Stimulated activated CD4-positive, alpha-beta T cell treated with anti-CD3 and anti-CD28 coated beads, Interleukin-4, amount 100 ng/mL, for 24 hours (primary cell): ENCODE measurements around the gene MFSD2A.
A peak's percentile ranks its signal among the peaks of the same experiment; 100 is the strongest.
"Not testable (repeated sequence)": the region's sequence is repeated elsewhere in the genome, so short reads cannot be mapped to it uniquely, and the experiment has no call there.

Experiments used
- DNase-seq: peaks from one replicate; pipeline ENCODE4 v3.0.0-alpha.2; 2020

The MFSD2A gene

DNA sequence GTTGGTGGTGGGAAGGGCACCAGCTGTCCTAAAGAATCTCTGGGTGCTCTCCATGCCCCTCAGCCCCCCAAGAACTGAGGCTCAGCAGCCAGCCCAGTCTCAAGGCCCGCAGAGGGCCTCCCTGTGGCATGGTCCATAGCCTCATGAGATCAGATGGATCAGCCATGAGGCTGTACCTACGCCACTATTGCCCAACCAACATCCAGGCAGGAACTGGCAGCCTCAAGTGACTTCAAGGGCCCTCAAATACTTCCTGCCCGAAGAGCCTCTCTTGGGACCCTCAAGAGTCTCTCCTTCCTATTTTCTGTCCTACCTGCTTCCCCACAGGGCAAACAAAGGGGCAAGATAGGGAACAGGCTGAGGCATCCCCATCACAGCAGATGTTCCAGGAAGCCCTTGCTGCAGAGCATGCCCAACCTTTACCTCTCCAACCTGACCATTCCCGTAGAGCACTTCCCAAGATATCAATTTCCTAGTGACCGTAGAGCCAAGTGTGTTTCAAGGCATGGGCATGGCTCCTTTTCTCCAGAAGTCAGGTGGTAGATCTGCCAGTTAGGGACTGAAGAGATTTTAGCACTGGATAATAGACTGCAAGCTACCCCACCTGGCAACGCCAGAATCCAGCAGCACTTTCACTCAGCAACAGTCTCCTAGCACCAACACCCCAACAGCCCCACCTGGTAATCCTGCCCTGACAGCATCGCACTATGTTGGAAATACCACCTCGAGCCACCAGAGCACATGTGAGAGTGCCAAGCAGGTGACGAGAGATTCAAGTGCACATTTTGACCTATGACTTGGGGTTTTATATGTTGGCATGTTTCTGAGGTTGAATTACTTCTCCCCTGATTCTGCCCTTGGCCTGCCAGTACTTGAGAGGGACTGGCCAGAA, 13.7 kb upstream of the MFSD2A start:
- no peak for DNase-seq

DNA sequence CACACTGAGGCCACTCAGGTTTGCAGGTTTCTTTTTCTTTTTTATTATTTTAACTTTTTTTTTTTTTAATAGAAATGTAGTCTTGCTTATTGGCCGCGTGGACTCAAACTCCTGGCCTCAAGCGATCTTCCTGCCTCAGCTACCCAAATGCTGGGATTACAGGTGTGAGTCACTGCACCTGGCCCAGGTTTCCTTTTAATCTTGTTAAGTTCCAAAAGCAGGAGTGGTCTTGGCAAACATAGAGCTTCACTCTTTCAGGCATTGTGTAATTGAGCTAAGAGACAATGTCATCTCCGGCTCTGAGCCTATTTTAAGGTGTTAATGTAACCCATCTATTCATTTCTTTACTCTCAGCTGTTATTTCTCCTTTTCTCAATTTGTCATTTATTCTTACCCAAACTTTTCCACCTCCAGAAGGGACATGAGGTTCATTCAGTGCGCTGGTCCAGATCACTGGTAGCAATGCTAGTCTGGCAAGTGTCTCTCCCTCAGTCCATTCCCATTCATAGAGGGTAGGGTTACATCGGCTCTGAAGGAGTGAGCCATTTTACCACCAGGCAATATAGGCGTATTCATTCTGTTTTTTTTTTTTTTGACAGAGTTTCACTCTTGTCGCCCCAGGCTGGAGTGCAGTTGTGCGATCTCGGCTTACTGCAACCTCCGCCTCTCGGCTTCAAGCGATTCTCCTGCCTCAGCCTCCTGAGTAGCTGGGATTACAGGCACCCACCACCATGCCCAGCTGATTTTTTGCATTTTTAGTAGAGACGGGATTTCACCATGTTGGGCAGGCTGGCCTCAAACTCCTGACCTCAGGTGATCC, 11.3 kb upstream of the MFSD2A start:
- no peak for DNase-seq

DNA sequence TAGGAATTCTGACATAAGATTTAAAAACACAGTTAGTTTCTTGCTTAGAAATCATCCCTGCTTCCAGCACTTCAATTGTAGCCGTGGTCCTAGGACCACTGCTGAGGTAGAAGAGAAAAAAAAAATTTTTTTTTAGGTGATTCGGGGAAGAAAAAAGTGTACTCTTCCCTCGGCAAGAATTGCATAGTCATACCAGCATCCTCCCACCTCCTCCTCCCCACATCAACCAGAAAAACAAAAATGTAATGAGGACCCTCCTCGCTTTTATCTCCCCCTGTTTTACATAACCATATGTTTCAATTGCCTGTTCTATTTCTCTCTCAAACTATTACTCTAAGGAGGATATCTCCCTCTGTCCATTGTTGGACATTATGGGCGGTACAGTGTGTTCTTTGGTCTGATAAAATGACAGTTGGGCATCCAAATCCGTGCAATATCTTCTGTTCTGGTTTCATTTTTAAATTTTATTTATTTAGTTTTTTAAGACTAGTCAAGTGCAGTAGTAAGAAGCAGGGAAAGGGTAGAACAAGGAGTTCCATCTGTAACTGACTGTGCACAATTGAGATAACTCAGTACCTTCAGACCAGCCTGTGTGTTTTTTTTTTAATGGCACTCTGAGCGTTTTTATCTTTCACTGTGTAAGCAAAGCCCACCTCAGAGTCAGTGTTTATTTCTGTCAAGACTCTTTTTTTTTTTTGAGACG, 10.4 kb upstream of the MFSD2A start:
- DNase-seq, result no peak

DNA sequence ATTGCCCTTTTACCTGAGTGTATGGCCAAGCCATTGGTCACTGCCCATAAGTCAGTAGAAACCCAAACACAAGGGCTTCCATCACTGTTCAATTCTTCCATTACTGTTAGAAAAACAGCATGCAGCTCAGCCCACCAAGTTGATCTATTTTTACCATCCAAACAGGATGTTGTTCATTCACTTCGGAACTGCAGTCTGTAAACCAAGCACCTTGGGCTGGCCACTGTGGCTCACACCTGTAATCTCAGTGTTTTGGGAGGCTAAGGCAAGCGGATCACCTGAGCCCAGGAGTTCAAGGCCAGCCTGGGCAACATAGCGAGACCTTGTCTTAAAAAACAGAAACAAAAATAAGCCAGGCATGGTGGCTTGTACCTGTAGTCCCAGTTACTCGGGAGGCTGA, 8.7 kb upstream of the MFSD2A start:
- no peak for DNase-seq

DNA sequence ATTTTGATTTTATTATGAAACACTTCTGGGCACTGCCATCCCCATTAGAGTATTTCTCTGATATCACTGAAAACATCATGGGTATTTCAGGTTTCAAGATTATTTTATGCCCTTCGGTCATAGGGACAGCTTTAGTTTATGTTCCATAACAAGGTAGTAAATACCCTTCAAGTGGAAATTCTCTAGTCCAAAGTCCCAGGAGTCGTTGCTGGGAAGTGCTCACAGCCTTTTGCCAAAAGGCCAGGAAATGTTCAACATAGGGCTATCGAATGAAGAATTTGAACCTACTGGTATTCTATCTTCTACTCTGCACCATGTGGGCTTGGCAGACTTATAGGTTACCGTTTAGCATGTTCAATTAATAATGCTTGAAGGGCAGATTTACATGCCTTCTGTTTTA, 7.7 kb upstream of the MFSD2A start:
- DNase-seq, result no peak

DNA sequence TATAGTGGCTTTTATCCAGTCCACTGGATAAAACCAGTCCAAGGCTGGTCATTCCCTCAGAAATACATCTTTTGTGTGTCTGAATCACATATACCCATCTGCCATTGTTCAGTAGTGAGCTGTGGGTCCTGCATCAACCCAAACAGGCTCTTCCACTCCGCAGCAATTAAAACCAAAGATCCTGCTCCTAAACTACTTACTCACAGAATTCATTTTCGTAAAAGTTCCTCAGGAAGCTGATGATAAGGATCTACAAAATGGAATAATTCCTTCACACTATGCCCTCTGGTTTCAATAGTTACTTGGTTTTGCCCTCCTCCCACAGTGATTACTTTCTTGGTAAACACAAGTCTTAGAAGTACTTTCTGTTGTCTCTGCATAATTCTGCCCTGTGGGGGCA, 5.1 kb upstream of the MFSD2A start:
- DNase-seq, result no peak

DNA sequence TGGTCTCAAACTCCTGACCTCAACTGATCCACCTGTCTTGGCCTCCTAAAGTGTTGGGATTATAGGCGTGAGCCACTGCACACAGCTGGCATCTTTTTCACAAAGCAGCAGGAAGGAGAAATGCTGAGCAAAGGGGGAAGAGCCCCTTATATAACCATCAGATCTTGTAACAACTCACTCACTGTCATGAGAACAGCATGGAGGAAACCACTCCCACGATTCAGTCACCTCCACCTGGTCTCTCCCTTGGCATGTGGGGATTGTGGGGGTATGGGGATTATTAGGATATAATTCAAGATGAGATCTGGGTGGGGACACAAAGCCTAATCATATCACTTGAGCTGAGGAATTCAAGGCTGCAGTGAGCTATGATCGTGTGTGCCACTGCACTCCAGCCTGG, 3.0 kb upstream of the MFSD2A start:
- no peak for DNase-seq

DNA sequence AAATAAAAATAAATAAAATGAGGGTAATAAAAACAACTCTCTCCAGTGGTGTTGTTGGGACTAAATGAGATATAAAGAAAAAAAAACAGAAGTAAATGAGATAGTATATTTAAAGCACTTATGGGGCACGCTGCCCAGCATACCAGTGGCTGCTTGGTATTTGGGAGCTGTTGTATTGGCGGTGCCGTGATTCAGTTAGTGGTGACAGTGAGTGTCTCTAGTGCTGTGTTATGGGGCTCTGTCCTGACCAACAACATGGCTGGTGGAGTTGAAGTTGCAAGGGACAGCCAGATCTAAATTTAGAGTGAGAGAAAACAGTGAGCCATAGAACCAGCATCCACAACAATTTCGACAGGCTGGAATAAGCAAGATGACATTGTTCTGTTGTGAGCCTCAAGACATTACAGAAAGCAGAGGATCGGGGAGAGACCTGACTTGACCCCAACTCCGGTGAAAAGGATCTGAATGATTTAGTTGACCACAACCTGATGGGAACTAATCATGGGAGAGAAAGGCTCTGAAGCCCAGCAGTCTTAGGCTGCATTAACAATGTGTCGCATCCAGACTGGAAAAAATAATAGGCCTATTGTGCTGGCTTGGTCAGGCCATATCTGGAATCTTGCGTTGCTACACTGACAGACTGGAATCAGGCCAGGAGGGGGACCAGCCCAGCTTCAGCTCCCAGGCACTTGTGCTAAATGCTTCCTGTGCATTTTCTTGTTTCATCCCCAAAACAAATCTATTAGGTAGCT, 2.4 kb upstream of the MFSD2A start:
- DNase-seq, result no peak

DNA sequence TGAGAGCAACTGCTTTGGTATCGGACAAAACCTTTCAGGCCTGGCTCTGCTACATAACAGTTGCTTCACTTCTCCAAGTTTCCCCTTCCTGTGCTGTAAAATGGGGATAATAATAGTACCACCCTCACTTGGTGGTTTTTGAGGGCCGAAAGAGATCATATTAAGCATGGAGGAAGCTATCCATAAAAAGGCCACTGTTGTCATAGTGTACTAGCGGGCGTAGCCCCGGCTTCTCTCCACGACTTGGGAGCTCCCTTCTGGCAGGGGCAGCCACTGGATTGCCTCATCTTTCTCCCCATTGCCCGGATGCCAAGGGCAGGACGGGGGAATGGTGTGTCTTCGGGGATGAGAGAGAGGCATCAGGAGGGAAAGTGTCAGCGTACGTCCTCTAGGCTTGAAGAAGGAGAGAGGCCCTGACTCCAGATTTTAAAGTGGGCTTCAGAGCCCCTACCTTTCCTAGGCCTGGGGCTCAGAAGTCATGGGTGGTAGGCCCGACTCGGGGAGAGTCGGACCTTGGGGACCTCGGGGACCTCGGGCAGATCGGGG, 548 bp upstream of the MFSD2A start:
- no peak for DNase-seq

DNA sequence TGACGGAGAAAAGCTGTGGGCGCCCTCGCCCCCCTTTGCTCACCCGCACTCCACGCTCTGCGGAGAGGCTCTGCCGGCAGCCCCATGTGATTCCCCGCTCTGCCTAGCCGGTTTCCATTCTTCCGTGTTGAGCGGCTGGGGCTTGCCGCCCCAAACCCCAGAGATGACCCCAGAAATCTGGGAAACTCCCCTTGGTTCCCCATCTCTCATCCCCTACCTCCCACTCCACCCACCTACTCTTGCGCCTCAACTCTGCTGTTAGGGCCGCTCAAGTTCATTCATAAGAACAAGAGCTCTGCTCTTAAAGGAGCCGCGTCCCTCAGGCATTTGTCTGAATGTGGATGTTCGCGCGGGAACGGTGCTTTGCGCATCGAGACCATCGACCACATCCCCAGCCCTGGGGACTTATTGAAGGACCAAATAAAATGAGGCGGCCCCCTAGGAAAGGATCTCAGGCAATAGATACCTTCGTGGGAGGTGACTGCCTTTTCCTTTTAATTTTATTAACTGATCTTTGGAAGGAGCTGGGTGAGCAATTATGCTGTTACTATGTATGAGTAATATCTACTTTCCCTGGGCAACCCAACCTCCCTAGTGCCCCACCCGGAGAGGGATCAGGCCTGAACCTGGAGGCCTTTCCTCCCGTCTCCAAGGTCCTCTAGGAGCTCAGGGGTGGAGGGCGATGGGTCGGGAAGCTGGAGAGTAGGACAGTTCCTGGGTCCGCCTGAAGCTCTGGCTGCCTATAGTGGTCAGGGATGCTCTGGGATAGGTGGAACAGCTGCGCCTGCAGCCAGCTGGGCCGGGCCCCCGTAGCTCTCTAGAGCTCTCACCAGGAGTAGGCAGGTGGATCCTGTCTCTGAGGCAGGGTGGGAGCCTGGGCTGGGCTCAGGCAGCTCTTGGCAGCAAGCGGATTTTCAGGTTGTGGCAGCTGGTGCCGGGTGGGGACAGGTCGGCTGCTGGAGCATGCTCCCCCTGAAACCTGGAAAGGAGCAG, 898 bp downstream of the MFSD2A start:
- DNase-seq, result peak; percentile 65

DNA sequence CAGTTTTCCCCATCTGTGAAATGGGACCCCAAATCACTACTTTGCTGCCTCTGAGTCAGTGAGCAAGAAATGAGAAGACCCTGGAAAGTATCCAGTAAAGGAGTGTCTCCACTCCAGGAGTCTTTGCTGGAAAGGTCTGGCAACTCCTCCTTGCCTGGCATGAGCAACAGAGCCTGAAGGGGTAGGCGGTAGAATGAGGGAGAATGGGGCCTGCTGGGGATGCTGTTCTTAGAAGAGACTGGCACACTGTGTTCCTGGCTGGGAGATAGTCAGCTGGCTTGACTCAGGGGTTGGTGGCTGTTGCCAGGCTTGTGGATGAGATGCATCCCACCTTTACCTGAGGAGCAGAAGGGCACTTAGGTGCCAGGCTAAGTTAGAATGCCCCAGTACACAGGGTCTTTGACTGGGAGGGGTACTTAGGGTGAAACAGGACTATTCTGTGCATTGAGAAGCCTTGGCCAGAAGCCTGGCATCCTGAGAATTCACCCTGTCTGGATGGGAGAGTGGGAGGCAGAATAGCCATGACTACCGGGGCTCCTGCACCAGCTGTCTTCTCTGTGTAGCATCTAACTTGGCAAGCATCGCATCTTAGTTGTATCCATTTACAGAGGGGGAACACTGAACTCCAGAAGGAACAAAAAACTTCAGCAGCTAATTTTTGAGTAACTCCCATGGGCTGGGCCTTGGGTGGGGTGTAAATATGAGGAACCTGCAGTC, 2.5 kb downstream of the MFSD2A start:
- DNase-seq, result no peak

DNA sequence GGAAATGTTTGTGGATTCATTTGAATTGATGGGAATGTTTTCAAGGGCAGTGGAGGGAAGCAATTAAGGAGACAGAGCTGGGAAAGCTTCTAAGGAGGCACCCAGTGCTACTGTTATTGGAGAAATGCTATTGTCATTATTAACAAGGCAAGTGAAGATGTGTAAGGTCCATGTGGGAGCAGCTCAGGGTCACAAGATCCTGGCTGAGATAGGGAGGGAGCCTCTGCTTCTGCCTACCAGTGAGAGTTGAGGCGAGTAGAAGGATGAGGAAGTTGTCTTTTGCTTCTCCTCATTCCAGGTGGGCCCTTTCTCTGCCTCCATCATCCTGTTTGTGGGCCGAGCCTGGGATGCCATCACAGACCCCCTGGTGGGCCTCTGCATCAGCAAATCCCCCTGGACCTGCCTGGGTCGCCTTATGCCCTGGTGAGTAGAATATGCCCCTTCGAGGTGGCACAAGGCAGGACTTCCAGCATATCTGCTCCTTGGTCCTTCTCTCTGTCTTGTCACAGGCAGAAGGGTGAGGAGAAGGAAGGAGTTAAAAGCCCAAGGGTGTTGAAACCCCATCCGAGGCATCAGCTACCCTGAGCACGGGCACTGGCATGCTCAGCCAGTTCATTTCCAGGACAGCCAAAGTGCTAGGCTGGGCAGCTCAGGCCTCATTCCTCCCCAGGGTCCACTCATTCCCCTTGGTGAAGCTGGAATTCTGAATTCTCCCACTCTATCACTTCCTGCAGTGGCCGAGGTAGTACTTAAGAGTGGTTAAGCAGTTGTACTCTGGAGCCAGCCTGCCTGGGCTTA, 3.7 kb downstream of the MFSD2A start:
- no peak for DNase-seq

DNA sequence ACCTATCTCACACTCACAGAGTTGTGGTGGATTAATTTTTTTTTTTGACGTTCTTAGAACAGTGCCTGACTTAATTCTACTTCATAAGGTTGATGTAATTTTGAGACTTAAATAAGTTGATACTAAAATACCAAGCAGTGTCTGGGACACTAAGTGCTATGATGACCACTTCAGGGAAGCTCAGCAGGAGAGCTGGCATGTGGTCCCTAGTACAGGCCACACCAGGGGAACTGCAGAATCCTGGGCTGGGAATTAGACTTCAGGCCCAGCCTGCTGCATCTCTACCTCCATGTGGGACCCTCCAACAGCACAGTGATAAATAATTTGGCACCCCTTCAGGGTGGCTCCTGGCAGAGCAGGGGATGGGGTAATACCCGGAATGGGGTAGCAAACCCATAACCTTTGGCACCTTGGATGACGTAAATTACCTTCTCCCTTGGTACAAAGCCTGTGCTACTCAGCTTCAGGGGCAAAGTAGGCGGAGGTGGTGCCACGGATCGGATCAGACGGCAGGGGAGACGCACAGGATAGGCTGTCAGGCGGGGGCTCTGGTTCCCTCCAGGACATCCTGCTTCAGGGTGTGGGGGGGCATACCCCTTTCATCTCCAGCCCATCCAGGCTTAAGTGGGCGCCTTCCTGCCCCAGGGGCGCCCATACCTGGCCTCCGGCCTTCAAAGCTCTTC, 4.8 kb downstream of the MFSD2A start:
- no peak for DNase-seq

DNA sequence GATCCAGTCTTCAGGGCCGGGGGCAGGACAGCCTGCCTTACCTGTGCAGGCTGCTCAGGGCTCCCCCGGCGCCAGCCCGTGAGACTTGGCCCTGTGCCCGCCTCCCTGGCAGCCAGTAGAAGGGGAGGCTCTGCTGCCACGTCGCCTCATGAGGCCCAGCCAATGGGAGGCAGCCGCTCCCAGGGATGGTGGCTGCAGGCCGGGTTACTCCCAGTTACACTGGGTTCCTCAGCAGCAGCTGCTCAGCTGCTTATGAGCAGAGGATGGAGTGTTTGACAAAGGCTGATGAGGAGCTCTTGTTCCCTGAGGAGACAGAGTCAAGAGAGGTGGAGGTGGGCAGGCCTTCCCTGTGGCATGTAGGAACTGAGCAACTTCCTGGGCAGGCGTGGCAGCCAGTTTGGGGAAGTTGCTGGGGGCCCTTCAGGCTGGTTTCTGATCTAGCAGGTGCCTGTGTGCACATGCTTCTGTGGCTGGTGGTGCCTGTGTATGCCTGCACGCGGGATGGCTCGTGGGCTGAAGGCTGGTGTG, 5.5 kb downstream of the MFSD2A start:
- DNase-seq, result no peak

DNA sequence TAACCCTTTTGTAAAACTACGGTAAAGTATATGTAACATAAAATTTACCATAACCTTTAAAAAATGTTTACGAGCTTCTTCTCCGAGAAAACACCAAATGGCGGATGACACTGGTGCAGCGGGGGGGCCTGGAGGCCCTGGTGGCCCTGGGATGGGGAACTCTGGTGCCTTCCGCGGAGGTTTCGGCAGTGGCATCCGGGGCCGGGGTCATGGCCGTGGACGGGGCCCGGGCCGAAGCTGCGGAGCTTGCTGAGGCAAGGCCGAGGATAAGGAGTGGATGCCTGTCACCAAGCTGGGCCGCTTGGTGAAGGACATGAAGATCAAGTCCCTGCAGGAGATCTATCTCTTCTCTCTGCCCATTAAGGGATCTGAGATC, 7.5 kb downstream of the MFSD2A start:
- DNase-seq, result no peak

DNA sequence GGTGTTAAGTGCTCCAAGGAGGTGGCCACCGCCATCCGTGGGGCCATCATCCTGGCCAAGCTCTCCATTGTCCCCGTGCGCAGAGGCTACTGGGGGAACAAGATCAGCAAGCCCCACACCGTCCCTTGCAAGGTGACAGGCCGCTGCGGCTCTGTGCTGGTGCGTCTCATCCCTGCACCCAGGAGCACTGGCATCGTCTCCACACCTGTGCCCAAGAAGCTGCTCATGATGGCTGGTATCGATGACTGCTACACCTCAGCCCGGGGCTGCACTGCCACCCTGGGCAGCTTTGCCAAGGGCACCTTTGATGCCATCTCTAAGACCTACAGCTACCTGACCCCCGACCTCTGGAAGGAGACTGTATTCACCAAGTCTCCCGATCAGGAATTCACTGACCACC, 8.0 kb downstream of the MFSD2A start:
- not testable (repeated sequence) for DNase-seq

DNA sequence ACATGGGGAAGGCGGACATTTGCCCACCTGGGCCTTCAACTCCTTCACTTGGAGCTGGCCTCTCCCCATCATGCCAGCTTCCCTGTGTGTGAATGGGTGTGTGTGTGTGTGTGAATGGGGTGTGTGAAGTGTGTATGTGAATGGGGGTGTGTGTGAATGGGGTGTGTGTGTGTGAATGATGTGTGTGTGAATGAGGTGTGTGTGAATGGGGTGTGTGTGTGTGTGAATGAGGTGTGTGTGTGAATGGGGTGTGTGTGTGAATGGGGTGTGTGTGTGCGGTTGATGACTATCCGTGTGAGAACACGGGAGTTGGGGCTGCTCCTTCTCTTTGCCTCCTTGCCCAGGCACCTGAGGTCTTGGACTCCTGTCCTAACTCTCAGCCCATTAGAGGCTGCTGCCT, 9.6 kb downstream of the MFSD2A start:
- DNase-seq, result no peak

DNA sequence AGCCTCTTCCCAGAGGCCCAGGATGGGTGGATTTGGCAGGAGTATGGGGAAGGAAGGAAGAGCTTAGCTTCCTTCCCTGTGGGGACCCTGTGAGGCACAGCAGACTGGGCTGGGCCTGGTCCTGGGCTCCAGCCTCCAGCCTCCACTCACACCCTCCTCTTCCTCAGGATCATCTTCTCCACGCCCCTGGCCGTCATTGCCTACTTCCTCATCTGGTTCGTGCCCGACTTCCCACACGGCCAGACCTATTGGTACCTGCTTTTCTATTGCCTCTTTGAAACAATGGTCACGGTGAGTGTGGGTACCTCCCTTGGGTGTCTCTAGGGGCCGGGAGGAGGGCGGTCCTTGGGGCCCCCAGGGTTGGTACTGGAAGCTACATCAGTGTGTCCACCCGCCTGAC, 10.1 kb downstream of the MFSD2A start:
- no peak for DNase-seq

DNA sequence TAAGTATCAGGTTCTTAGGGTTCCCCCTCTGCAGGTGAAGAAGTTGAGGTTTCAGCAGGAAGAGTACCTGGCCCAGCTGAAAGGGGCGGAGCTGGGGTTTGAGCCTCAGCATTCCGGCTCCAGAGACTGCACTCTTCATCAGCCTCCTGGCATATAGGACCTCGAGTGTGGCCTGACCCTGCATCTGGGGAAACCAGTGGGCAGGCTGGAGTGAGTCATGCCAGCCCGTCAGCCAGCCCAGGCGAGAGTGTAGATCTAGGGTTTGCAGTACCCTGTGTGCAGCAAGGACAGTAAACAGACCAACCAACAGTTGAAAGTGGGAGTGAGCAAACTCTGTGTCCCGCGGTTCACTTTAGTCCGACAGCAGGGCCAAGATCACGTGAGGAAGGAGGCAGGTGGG, 14.1 kb downstream of the MFSD2A start:
- no peak for DNase-seq
